GM04504 (cell line): ENCODE data around the gene TLE3.

ENCODE experiments used
- DNase-seq: peaks from one replicate; pipeline ENCODE4 v3.0.0-alpha.2; 2012; ENCODE audit warnings: low read depth

The TLE3 gene

DNA sequence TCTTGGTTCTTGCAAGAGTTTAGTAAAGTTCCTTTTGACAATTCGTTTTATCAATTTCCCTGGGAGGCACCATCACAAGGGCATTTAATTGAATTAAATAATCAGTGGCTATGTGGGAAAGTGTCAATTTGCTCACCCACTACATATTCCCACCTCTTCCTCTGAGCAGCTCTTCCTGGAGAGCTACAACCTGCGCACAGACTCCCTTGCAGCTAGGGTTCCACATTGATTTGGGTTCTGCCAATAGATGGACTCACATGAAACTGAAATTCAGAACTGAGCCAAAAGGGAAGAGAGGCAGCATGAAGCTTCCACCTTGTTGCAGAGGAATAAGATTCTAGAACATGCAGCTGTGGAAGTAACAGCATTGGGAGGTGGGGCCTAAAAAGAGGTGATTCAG is 94.8 kb downstream of the TLE3 start:
- no peak for DNase-seq

DNA sequence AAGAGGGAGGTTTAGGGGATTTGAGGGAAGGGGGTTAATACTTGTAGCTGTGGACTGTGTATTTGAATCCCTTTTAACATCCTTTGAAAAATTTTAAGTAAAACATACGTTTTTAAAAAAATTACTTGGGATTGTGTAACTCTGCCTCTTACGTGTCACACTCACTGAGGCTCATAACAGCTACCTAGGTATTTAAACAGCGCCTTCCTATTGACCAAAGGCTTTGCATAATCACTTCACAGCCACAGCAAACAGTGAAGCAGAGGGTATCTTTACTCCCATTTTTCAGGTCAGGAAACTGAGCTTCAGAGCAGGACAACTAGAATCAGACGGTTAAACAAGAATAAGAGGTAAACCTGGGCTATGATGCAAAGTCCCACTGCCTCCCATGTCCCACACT is 95.9 kb downstream of the TLE3 start:
- no peak for DNase-seq

DNA sequence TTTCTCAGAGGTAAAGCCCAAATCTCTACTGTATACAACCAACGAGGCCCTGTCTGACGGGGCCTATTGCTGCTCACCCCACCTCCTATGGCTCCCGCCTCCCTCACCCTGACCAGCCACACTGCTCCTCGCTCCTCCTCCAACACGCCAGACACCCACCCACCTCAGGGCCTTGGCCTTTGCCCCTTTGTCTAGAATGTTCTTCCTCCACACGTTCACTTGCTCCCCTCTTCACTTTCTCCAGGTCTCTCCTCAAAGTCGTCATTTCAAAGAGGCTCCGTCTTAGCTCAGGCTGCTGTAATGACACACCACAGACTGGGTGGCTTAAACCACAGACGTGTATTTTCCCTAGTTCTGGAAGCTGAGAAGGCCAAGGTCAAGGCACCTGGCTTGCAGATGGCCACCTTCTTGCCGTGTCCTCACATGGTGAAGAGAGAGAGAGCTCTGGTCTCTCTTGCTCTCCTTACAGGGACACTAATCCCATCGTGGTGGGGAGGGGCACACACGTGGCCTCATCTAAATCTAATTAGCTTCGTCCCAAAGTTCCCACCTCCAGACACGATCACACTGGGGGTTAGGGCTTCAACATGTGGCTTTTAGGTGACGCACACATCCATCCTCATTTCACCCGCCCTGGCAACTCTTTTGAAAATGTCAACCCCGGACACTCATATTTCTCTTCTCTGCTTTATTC is 98.2 kb downstream of the TLE3 start:
- no peak for DNase-seq

DNA sequence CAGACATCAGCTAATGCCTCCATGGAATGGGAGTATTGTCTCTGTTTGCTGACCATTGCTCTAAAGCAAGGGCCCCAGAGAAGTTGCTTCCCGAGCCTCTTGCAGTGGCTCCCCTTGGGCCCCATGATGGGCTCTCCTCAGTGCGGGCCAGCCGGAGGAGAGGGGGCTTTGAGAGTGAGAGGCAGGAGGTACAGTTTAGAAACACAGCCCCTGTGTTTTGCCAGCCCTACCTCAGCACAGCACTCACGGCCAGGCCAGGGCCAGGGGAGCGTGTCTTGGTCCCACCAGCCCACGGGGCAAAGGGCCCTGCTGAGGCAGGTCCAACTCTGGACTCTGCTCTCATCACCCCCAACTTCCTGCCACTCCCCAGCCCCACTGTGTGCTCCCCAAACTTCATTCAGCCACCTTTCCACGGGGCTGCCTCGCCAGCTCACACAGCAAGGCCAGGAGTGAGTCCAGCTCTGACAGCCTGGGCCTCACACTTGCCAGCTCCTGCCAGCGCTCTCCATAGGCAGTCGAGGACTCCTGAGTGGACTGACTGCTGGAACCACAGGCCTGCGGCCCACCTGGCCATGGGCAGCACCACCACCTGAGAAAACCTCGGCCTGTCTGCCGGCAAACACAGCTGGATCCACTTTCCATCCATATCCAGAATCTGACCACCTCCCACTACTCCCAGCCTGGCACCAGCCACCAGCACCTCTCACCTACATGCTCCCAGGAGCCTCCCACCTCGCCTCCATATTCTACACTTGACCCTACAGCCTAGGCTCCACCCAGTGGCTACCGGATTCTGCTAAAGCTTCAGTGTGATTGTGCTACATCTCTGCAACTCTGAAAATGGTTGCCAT is 99.0 kb downstream of the TLE3 start:
- DNase-seq: no peak

DNA sequence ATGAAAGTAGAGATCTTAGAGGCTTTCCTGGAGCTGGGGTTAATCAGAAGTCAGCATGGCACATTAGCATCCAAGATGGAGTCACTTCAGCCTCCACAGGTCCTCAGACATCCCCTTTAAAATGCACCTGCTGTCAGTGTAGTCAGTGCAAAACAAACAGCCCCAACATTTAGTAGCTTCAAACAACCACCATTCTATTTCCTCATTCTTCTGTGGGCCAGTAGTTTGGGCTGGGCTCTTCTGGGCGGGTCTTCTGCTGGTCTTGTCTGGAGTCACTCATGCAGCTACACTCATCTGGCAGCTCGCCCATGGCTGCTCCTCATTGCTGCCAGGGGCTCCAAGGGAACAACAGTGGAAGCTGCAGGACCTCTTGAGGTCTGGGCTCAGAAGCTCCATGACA is 99.9 kb downstream of the TLE3 start:
- no peak for DNase-seq
